Keratinocyte (primary cell): ENCODE data around the gene CCL27. TPM values are rescaled to one million over a fixed set of nuclear protein-coding genes. Genes with fewer than 3 reads are reported as not detected.

Experiments
- DNase-seq: peaks from one replicate; pipeline ENCODE4 v3.0.0-alpha.2; 2011; ENCODE audit warnings: low read depth, missing footprints, low spot score
- FAIRE-seq: peaks from 2 replicates; lab custom pipeline; 2011; peaks lifted over from hg19 to GRCh38; lab: Jason Lieb, UNC
- H2AFZ ChIP-seq: 2 replicates; pipeline ENCODE4 v1.6.0; 2012; ENCODE audit warnings: low read length, control low read depth, inconsistent platforms; ENCODE audit not compliant: control insufficient read depth
- H3K27ac ChIP-seq: 2 replicates; pipeline ENCODE4 v1.5.1; 2011; ENCODE audit warnings: low read length; ENCODE audit not compliant: control insufficient read depth, insufficient read depth
- H3K27me3 ChIP-seq: 3 replicates; pipeline ENCODE4 v1.6.0; 2011; ENCODE audit warnings: low read length; ENCODE audit not compliant: control insufficient read depth, insufficient read depth; ENCODE audit errors: extremely low read depth
- H3K36me3 ChIP-seq, 2 experiments: 2 replicates in 1 of 2; 3 replicates in 1 of 2; pipeline ENCODE4 v1.5.1; 2011; ENCODE audit warnings: low read length in 2 of 2, mild to moderate bottlenecking in 1 of 2; ENCODE audit not compliant: control insufficient read depth in 2 of 2, insufficient read depth in 2 of 2; ENCODE audit errors: extremely low read depth in 1 of 2
- H3K4me1 ChIP-seq: 3 replicates; pipeline ENCODE4 v1.5.1; 2011; ENCODE audit warnings: low read length; ENCODE audit not compliant: control insufficient read depth, insufficient read depth; ENCODE audit errors: extremely low read depth
- H3K4me2 ChIP-seq: 3 replicates; pipeline ENCODE4 v1.6.0; 2011; ENCODE audit warnings: low read depth, low read length; ENCODE audit not compliant: control insufficient read depth, insufficient read depth; ENCODE audit errors: extremely low read depth
- H3K4me3 ChIP-seq, 3 experiments: fragments of 200-600 bp in 1 of 3; sonication (generic) in 1 of 3; 2 replicates in 2 of 3; 3 replicates in 1 of 3; pipeline ENCODE4 v1.5.1; 2011 to 2016; ENCODE audit warnings: low read length in 3 of 3, mild to moderate bottlenecking in 3 of 3, control low read depth in 2 of 3, inconsistent platforms in 1 of 3, low read depth in 1 of 3, mixed read lengths in 1 of 3, mixed run types in 1 of 3, moderate library complexity in 1 of 3; ENCODE audit not compliant: control insufficient read depth in 2 of 3, insufficient read depth in 2 of 3; ENCODE audit errors: extremely low read depth in 1 of 3
- H3K79me2 ChIP-seq: 2 replicates; pipeline ENCODE4 v1.6.0; 2012; ENCODE audit warnings: low read length; ENCODE audit not compliant: control insufficient read depth, insufficient read depth
- H3K9ac ChIP-seq: 3 replicates; pipeline ENCODE4 v1.6.0; 2011; ENCODE audit warnings: low read length; ENCODE audit not compliant: control insufficient read depth, insufficient read depth; ENCODE audit errors: extremely low read depth
- H3K9me1 ChIP-seq: 3 replicates; pipeline ENCODE4 v1.6.0; 2011; ENCODE audit warnings: low read length; ENCODE audit not compliant: control insufficient read depth, insufficient read depth; ENCODE audit errors: extremely low read depth
- H3K9me3 ChIP-seq: 2 replicates; pipeline ENCODE4 v1.5.1; 2012; ENCODE audit warnings: low read depth, low read length; ENCODE audit not compliant: control insufficient read depth
- H4K20me1 ChIP-seq: 3 replicates; pipeline ENCODE4 v1.6.0; 2011; ENCODE audit warnings: low read length; ENCODE audit not compliant: control insufficient read depth, insufficient read depth; ENCODE audit errors: extremely low read depth
- CTCF ChIP-seq, 3 experiments: IDR thresholded peaks in 1 of 3; conservative IDR thresholded peaks in 1 of 3; optimal IDR thresholded peaks in 1 of 3; 2 replicates in 2 of 3; 3 replicates in 1 of 3; pipeline versions ENCODE3 to v1.5.1; 2011; ENCODE audit warnings: low read length in 3 of 3, mild to moderate bottlenecking in 3 of 3, moderate library complexity in 2 of 3, control low read depth in 1 of 3, inconsistent platforms in 1 of 3; ENCODE audit not compliant: insufficient read depth in 2 of 3; ENCODE audit errors: extremely low read depth in 1 of 3
- EZH2 ChIP-seq: IDR thresholded peaks from one replicate; pipeline ENCODE4 v1.6.1; 2012; ENCODE audit warnings: inconsistent platforms, mild to moderate bottlenecking, low read length, moderate library complexity
- dilution Hi-C: fragments of 300-500 bp; cut with MboI; formaldehyde crosslinking; loops from one replicate; pipeline ENCODE4 v1.7.0; 2020; ENCODE audit warnings: low sequenced_read_pairs; ENCODE audit not compliant: extremely low pct_ligation_motif_present
- polyA plus RNA-seq, 5 experiments: library from polyadenylated mRNA; depleted of rRNA in 3 of 5; stranded (reverse) in 3 of 5; stranded (forward) in 1 of 5; unstranded in 1 of 5; fragments of >200 nt; gene quantifications; 1 replicate in 1 of 5; 2 replicates in 3 of 5; 3 replicates in 1 of 5; pipeline versions ENCODE4 v1.2.1 to v1.2.3, GENCODE V29; 2011 to 2012; ENCODE audit warnings: missing spikeins in 2 of 5, low read depth in 1 of 5, low replicate concordance in 1 of 5
- small RNA-seq, 3 experiments: library from RNA; depleted of rRNA; stranded (forward); fragments of <200 nt; gene quantifications; one replicate each; pipeline ENCODE3, GENCODE V24; 2012; ENCODE audit warnings: low read depth in 3 of 3, low replicate concordance in 1 of 3; ENCODE audit not compliant: insufficient read length in 3 of 3

Gene CCL27
- polyA plus RNA-seq, 1 donor (not counting 4 experiments of a cell fraction or from before 2014, with no cell fraction given), result 0.46 TPM

GRCh38 chr9:34615132-34615531, 47.3 kb downstream of the CCL27 start:
- dilution Hi-C loops, result no loop called here
- FAIRE-seq (no peak), DNase-seq (no peak)
- Histone ChIP-seq H3K27me3 (no peaks in the 10 kb centered on the region), H3K36me3 (peaks cover 24 to 28% of the 10 kb centered on the region in 2 experiments), H3K4me2 (no peak overlapping the region), H4K20me1 (no peaks in the 10 kb centered on the region), H2AFZ (no peak overlapping the region), H3K9me1 (peaks cover 3% of the 10 kb centered on the region), H3K9me3 (no peaks in the 10 kb centered on the region), H3K79me2 (peaks cover 18% of the 10 kb centered on the region), H3K4me1 (peaks cover 27% of the 10 kb centered on the region), H3K4me3 (no peak overlapping the region), H3K27ac (no peak overlapping the region), H3K9ac (no peak overlapping the region)
- TF ChIP-seq EZH2 (no peak), CTCF (optimal IDR thresholded peaks at IDR 0.05 in 1 of 3, IDR thresholded peaks at IDR 0.05 in 1 of 3, conservative IDR thresholded peaks at IDR 0.05 in 1 of 3; ENCODE audit: extremely low read depth in 1 of 3, insufficient read depth in 2 of 3, low read length in 3 of 3) (no peak)

- TF ChIP-seq EZH2, result no peak
- TF ChIP-seq CTCF (optimal IDR thresholded peaks at IDR 0.05 in 1 of 3, IDR thresholded peaks at IDR 0.05 in 1 of 3, conservative IDR thresholded peaks at IDR 0.05 in 1 of 3; ENCODE audit: extremely low read depth in 1 of 3, insufficient read depth in 2 of 3, low read length in 3 of 3), result peak; percentile 85 to 91 (median 86)
- Histone ChIP-seq H3K9me1 (peaks cover 3% of the 10 kb centered on the region), H4K20me1 (no peaks in the 10 kb centered on the region), H3K4me1 (peaks cover 20% of the 10 kb centered on the region), H3K9ac (peak overlapping the region; percentile 96), H3K27me3 (no peaks in the 10 kb centered on the region), H3K27ac (peak overlapping the region; percentile 85), H3K9me3 (no peaks in the 10 kb centered on the region), H2AFZ (peak overlapping the region; percentile 46), H3K36me3 (peaks cover 20 to 29% of the 10 kb centered on the region in 2 experiments), H3K79me2 (peaks cover 13% of the 10 kb centered on the region), H3K4me3 (peak overlapping the region; percentile 68 to 80 (median 73)), H3K4me2 (peak overlapping the region; percentile 97)
- dilution Hi-C loops, result no loop called here
- DNase-seq, result no peak
- FAIRE-seq, result peak; percentile 81
Observed at GRCh38 chr9:34612788-34613390, 49.6 kb downstream of the CCL27 start.

Small RNAs within 50 kb of the gene (small RNA-seq; reads per million reads assigned to genes)
- 0 reads per million in 3 experiments for gene CCL27

Other genes with a start within 250 kb of the CCL27 start
- 8.9 to 10.6 TPM (median 9.2 TPM) in 3 replicates for gene FAM219A, start 204.1 kb downstream of the CCL27 start, polyA plus RNA-seq
- 0.08 TPM in 1 of 3 replicates, not detected in the others for gene DNAI1, start 203.9 kb downstream of the CCL27 start, polyA plus RNA-seq
- 0.06 TPM in 1 of 3 replicates, not detected in the others for gene ENHO, start 139.7 kb downstream of the CCL27 start, polyA plus RNA-seq
- gene CNTFR, start 72.9 kb downstream of the CCL27 start, polyA plus RNA-seq, result 0.42 to 1.5 TPM (median 0.66 TPM) in 3 replicates
- gene RPP25L, start 50.6 kb downstream of the CCL27 start, polyA plus RNA-seq, result 21.9 to 37.0 TPM (median 23.4 TPM) in 3 replicates
- 71.0 to 129 TPM (median 106 TPM) in 3 replicates for gene DCTN3, start 42.2 kb downstream of the CCL27 start, polyA plus RNA-seq
- gene ARID3C, start 33.6 kb downstream of the CCL27 start, polyA plus RNA-seq, result 0.03 to 0.05 TPM in 2 of 3 replicates, not detected in the other
- gene SIGMAR1, start 24.9 kb downstream of the CCL27 start, polyA plus RNA-seq, result 60.1 to 110 TPM (median 74.9 TPM) in 3 replicates
- 30.8 to 52.7 TPM (median 41.8 TPM) in 3 replicates for gene GALT, start 16.0 kb downstream of the CCL27 start, polyA plus RNA-seq
- 1.7 to 7.6 TPM (median 3.1 TPM) in 3 replicates for gene IL11RA, start 10.5 kb downstream of the CCL27 start, polyA plus RNA-seq
- gene CCL19, start 28.6 kb upstream of the CCL27 start, polyA plus RNA-seq, result not detected in 3 replicates
- gene CCL21, start 47.5 kb upstream of the CCL27 start, polyA plus RNA-seq, result not detected in 3 replicates